ENCODE results near the gene MLPH. TPM values are rescaled to one million over a fixed set of nuclear protein-coding genes. Genes with fewer than 3 reads are reported as not detected.

Gene MLPH
- total RNA-seq, 1 experiment from 2014 or later, result 27.1 TPM

GRCh38 chr2:237512774-237513466 is 25.9 kb downstream of the MLPH start:
- no peak overlapping the region for H3K27ac Mint-ChIP-seq (ENCODE audit: low read depth, unreplicated experiment)
- H3K4me3 Mint-ChIP-seq (ENCODE audit: unreplicated experiment), result no peak overlapping the region
- peaks cover 32% of the 10 kb centered on the region for H3K36me3 Mint-ChIP-seq (ENCODE audit: insufficient read depth, unreplicated experiment)
- TF ChIP-seq CTCF (IDR thresholded peaks at IDR 0.05; ENCODE audit: unreplicated experiment), result peak; percentile 86
- peaks cover 9% of the 10 kb centered on the region for H3K9me3 Mint-ChIP-seq (ENCODE audit: unreplicated experiment)
- CTCF ChIA-PET, result interaction anchor here (0.6 to 8.3 kb wide), 60 partner anchors 9 to 1421 kb away, joined by 3 to 239 read pairs (median 4); partner anchors contain the start of gene PRLH
- peak; percentile 90 for DNase-seq (ENCODE audit: unreplicated experiment)
- H3K4me1 Mint-ChIP-seq (ENCODE audit: insufficient read depth, unreplicated experiment), result no peaks in the 10 kb centered on the region
- POLR2A ChIA-PET, result interaction anchor here (1.0 to 2.6 kb wide), 7 partner anchors 11 to 420 kb away, joined by 3 to 25 read pairs (median 6); no protein-coding TSS in a partner anchor
- intact Hi-C loops (cut with micrococcal nuclease), result loop anchor here (1.0 to 10.0 kb wide), 4 partner anchors 59 to 502 kb away; no protein-coding TSS in a partner anchor
- no TSS peak for BruUV-seq (replicated peaks)
- H3K27me3 Mint-ChIP-seq (ENCODE audit: insufficient read depth, unreplicated experiment), result no peaks in the 10 kb centered on the region

DNA sequence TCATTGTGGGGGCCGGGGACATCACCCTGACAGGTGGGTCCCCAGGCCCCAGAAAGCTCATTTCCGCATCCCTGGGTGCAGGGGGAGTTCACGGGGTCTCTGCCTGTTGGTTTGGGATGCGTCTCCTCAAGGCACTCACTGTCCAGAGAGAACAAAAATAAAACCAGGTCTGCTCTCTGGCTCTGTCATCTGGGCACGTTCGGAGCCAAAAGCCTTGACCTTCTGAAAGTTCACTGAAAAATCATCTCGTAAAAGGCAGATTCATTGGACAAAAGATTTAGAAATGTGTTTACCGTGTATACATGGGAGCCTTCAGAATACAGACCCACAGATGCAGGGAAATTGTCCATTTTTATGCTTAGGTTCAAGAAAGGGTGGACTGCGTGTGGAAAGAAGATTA is 26.6 kb downstream of the MLPH start:
- Mint-ChIP-seq H3K36me3 (ENCODE audit: insufficient read depth, unreplicated experiment) (peaks cover 35% of the 10 kb centered on the region), H3K4me3 (ENCODE audit: unreplicated experiment) (no peak overlapping the region), H3K27ac (ENCODE audit: low read depth, unreplicated experiment) (no peak overlapping the region), H3K9me3 (ENCODE audit: unreplicated experiment) (peaks cover 9% of the 10 kb centered on the region), H3K27me3 (ENCODE audit: insufficient read depth, unreplicated experiment) (no peaks in the 10 kb centered on the region), H3K4me1 (ENCODE audit: insufficient read depth, unreplicated experiment) (no peaks in the 10 kb centered on the region)
- no peak for TF ChIP-seq CTCF (IDR thresholded peaks at IDR 0.05; ENCODE audit: unreplicated experiment)
- intact Hi-C loops (cut with micrococcal nuclease), result loop anchor here (10.0 kb wide), 1 partner anchor 501 kb away; no protein-coding TSS in a partner anchor
- no TSS peak for BruUV-seq (replicated peaks)
- POLR2A ChIA-PET, result interaction anchor here (1.0 to 2.1 kb wide), 5 partner anchors 12 to 421 kb away, joined by 3 to 7 read pairs (median 6); no protein-coding TSS in a partner anchor
- no peak for DNase-seq (ENCODE audit: unreplicated experiment)
- CTCF ChIA-PET, result interaction anchor here (0.6 to 8.3 kb wide), 19 partner anchors 9 to 778 kb away, joined by 3 to 239 read pairs (median 7); no protein-coding TSS in a partner anchor

GRCh38 chr2:237514474-237515130 is 27.6 kb downstream of the MLPH start:
- no peak overlapping the region for H3K4me3 Mint-ChIP-seq (ENCODE audit: unreplicated experiment)
- CTCF ChIA-PET, result interaction anchor here (1.9 to 3.4 kb wide), 2 partner anchors 11 to 57 kb away, joined by 5 to 21 read pairs; no protein-coding TSS in a partner anchor
- no peak for TF ChIP-seq CTCF (IDR thresholded peaks at IDR 0.05; ENCODE audit: unreplicated experiment)
- POLR2A ChIA-PET, result no interaction called here
- intact Hi-C loops (cut with micrococcal nuclease), result loop anchor here (10.0 kb wide), 1 partner anchor 500 kb away; no protein-coding TSS in a partner anchor
- H3K4me1 Mint-ChIP-seq (ENCODE audit: insufficient read depth, unreplicated experiment), result no peaks in the 10 kb centered on the region
- BruUV-seq (replicated peaks), result no TSS peak
- peaks cover 9% of the 10 kb centered on the region for H3K9me3 Mint-ChIP-seq (ENCODE audit: unreplicated experiment)
- peaks cover 35% of the 10 kb centered on the region for H3K36me3 Mint-ChIP-seq (ENCODE audit: insufficient read depth, unreplicated experiment)
- H3K27ac Mint-ChIP-seq (ENCODE audit: low read depth, unreplicated experiment), result peak overlapping the region; percentile 9
- no peaks in the 10 kb centered on the region for H3K27me3 Mint-ChIP-seq (ENCODE audit: insufficient read depth, unreplicated experiment)
- DNase-seq (ENCODE audit: unreplicated experiment), result no peak

DNA sequence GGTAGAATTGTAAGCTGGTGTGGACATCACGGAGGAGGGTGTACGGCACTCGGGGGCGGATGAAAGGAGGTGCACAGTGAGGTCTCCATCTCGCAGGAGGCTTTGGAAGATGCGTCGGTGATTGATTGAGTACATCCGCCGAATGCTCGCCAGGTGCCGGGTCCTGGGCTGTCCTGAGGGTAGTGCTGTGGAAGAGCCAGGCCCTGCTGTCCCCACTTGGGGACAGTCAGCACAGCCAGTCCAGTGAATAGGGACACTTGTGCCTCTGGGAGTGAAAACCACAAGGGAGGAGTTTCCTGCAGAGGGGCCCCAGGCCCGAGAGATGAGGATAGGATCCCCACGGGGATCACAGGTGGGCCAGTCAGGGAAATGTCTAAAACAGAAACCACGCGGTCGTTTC is 28.1 kb downstream of the MLPH start:
- peaks cover 9% of the 10 kb centered on the region for H3K9me3 Mint-ChIP-seq (ENCODE audit: unreplicated experiment)
- DNase-seq (ENCODE audit: unreplicated experiment), result no peak
- H3K27ac Mint-ChIP-seq (ENCODE audit: low read depth, unreplicated experiment), result peak overlapping the region; percentile 9
- ChIA-PET POLR2A (no interaction called here), CTCF (interaction anchor here (0.7 to 3.4 kb wide), 3 partner anchors 11 to 422 kb away, joined by 3 to 21 read pairs (median 5); no protein-coding TSS in a partner anchor)
- H3K4me1 Mint-ChIP-seq (ENCODE audit: insufficient read depth, unreplicated experiment), result no peaks in the 10 kb centered on the region
- no peak for TF ChIP-seq CTCF (IDR thresholded peaks at IDR 0.05; ENCODE audit: unreplicated experiment)
- intact Hi-C loops (cut with micrococcal nuclease), result loop anchor here (10.0 kb wide), 1 partner anchor 500 kb away; no protein-coding TSS in a partner anchor
- H3K27me3 Mint-ChIP-seq (ENCODE audit: insufficient read depth, unreplicated experiment), result no peaks in the 10 kb centered on the region
- H3K36me3 Mint-ChIP-seq (ENCODE audit: insufficient read depth, unreplicated experiment), result peaks cover 32% of the 10 kb centered on the region
- BruUV-seq (replicated peaks), result no TSS peak
- no peak overlapping the region for H3K4me3 Mint-ChIP-seq (ENCODE audit: unreplicated experiment)
